WTC11 (cell line): Measurements from ENCODE around the gene SH3BGRL3. TPM values are rescaled to one million over a fixed set of nuclear protein-coding genes. Genes with fewer than 3 reads are reported as not detected.

Experiments used
- ATAC-seq: fragments of 200-7000 bp; cut with Tn5 transposase; 2 replicates; pipeline ENCODE4 v1.10.0; 2021; ENCODE audit warnings: mild to moderate bottlenecking, moderate library complexity
- CTCF ChIA-PET: fragments of 300-600 bp; sonication (Branson Sonifier 250); formaldehyde crosslinking; loops from one replicate; lab custom pipeline; 2021; ENCODE audit warnings: antibody characterized with exemption; lab: Charles Lee
- POLR2A ChIA-PET: fragments of 350-600 bp; sonication (Branson Sonifier 250); formaldehyde crosslinking; loops from one replicate; lab custom pipeline; 2021; ENCODE audit warnings: antibody characterized with exemption; lab: Charles Lee
- DNase-seq: peaks from one replicate; pipeline ENCODE4 v3.0.0; 2021; ENCODE audit warnings: low spot score
- H3K27ac Mint-ChIP-seq: 2 replicates; pipeline ENCODE4 v1.8.0; 2021; ENCODE audit warnings: mixed read lengths
- H3K27me3 Mint-ChIP-seq: 2 replicates; pipeline ENCODE4 v1.8.0; 2021; ENCODE audit warnings: low read depth, mild to moderate bottlenecking, moderate library complexity, mixed read lengths
- H3K36me3 Mint-ChIP-seq: 2 replicates; pipeline ENCODE4 v1.8.0; 2021; ENCODE audit warnings: mixed read lengths
- H3K4me1 Mint-ChIP-seq: 2 replicates; pipeline ENCODE4 v1.8.0; 2022; ENCODE audit warnings: mixed read lengths
- H3K4me3 Mint-ChIP-seq: 2 replicates; pipeline ENCODE4 v1.8.0; 2021; ENCODE audit warnings: mild to moderate bottlenecking, moderate library complexity, mixed read lengths
- H3K9me3 Mint-ChIP-seq: 2 replicates; pipeline ENCODE4 v1.8.0; 2021; ENCODE audit warnings: mixed read lengths
- ARID4B ChIP-seq: sonication (generic); formaldehyde crosslinking; IDR thresholded peaks from 2 replicates; pipeline ENCODE4 v1.8.0; 2023; ENCODE audit warnings: missing genetic modification reagents, mild to moderate bottlenecking, borderline replicate concordance
- ATF3 ChIP-seq: sonication (generic); formaldehyde crosslinking; conservative IDR thresholded peaks from 2 replicates; pipeline ENCODE4 v1.8.1; 2022; ENCODE audit warnings: mild to moderate bottlenecking, missing genetic modification reagents
- CREM ChIP-seq: sonication (generic); formaldehyde crosslinking; IDR thresholded peaks from 2 replicates; pipeline ENCODE4 v1.8.1; 2022; ENCODE audit warnings: mild to moderate bottlenecking, missing genetic modification reagents, moderate library complexity
- CTCF ChIP-seq: fragments of 200-600 bp; IDR thresholded peaks from 2 replicates; pipeline ENCODE4 v1.8.0; 2022; ENCODE audit warnings: antibody characterized with exemption
- IRF2 ChIP-seq: sonication (generic); formaldehyde crosslinking; IDR thresholded peaks from 2 replicates; pipeline ENCODE4 v1.8.0; 2022; ENCODE audit warnings: low read depth, missing genetic modification reagents, borderline replicate concordance
- JAZF1 ChIP-seq: fragments of 250-450 bp; sonication (Bioruptor Pico); IDR thresholded peaks from 2 replicates; pipeline ENCODE4 v1.9.0; 2021; ENCODE audit warnings: moderate library complexity, mild to moderate bottlenecking, inconsistent platforms
- KAT7 ChIP-seq: sonication (generic); formaldehyde crosslinking; IDR thresholded peaks from 2 replicates; pipeline ENCODE4 v1.8.1; 2023; ENCODE audit warnings: missing genetic modification reagents, mild to moderate bottlenecking, borderline replicate concordance
- MYBL2 ChIP-seq: sonication (generic); formaldehyde crosslinking; IDR thresholded peaks from 2 replicates; pipeline ENCODE4 v1.8.1; 2023; ENCODE audit warnings: mild to moderate bottlenecking, moderate library complexity, missing genetic modification reagents
- NR1H2 ChIP-seq: sonication (generic); formaldehyde crosslinking; IDR thresholded peaks from 2 replicates; pipeline ENCODE4 v1.9.0; 2021; ENCODE audit warnings: mild to moderate bottlenecking, moderate library complexity, missing genetic modification reagents
- SMAD3 ChIP-seq: sonication (generic); formaldehyde crosslinking; IDR thresholded peaks from 2 replicates; pipeline ENCODE4 v1.8.0; 2022; ENCODE audit warnings: missing genetic modification reagents, mild to moderate bottlenecking, borderline replicate concordance
- TCF7 ChIP-seq: sonication (generic); formaldehyde crosslinking; IDR thresholded peaks from 2 replicates; pipeline ENCODE4 v1.8.0; 2022; ENCODE audit warnings: mild to moderate bottlenecking, low read depth, missing genetic modification reagents, moderate library complexity
- USF1 ChIP-seq: sonication (generic); formaldehyde crosslinking; IDR thresholded peaks from 2 replicates; pipeline ENCODE4 v1.8.0; 2022; ENCODE audit warnings: mild to moderate bottlenecking, missing genetic modification reagents
- ZBTB43 ChIP-seq: sonication (generic); formaldehyde crosslinking; IDR thresholded peaks from 2 replicates; pipeline ENCODE4 v1.8.1; 2023; ENCODE audit warnings: mild to moderate bottlenecking, missing genetic modification reagents
- ZNF121 ChIP-seq: sonication (generic); formaldehyde crosslinking; IDR thresholded peaks from 2 replicates; pipeline ENCODE4 v1.8.0; 2023; ENCODE audit warnings: missing genetic modification reagents
- ZNF219 ChIP-seq: sonication (generic); formaldehyde crosslinking; IDR thresholded peaks from 2 replicates; pipeline ENCODE4 v1.8.0; 2023; ENCODE audit warnings: missing genetic modification reagents, mild to moderate bottlenecking, borderline replicate concordance
- ZNF396 ChIP-seq: fragments of 250-450 bp; sonication (Bioruptor Pico); IDR thresholded peaks from 2 replicates; pipeline ENCODE4 v1.8.0; 2021; ENCODE audit warnings: mild to moderate bottlenecking, moderate library complexity, borderline replicate concordance
- ZNF425 ChIP-seq: fragments of 250-450 bp; sonication (Bioruptor Pico); conservative IDR thresholded peaks from 2 replicates; pipeline ENCODE4 v1.9.0; 2021; ENCODE audit warnings: mild to moderate bottlenecking
- ZNF512 ChIP-seq: sonication (generic); formaldehyde crosslinking; IDR thresholded peaks from 2 replicates; pipeline ENCODE4 v1.8.1; 2022; ENCODE audit warnings: missing genetic modification reagents, borderline replicate concordance
- ZNF671 ChIP-seq: fragments of 250-450 bp; sonication (Bioruptor Pico); IDR thresholded peaks from 2 replicates; pipeline ENCODE4 v1.8.0; 2021; ENCODE audit warnings: mild to moderate bottlenecking
- total RNA-seq: library from RNA; stranded (reverse); gene quantifications from 3 replicates; pipeline ENCODE4 v1.2.3, GENCODE V29; 2021

SH3BGRL3 gene
- total RNA-seq, 1 experiment from 2014 or later: 70.8 TPM

GRCh38 chr1:26269198-26269550 is 10.7 kb upstream of the SH3BGRL3 start (continued):
- TF ChIP-seq ZBTB43 (CRISPR knock-in tag): no peak
- TF ChIP-seq ZNF219: no peak
- TF ChIP-seq MYBL2: no peak
- no peak for TF ChIP-seq KAT7
- no peak for TF ChIP-seq ZNF121 (CRISPR knock-in tag)
- no peak for TF ChIP-seq CTCF

- Mint-ChIP-seq H3K27me3 (no peaks in the 10 kb centered on the region), H3K36me3 (peaks cover 76% of the 10 kb centered on the region), H3K27ac (peak overlapping the region; percentile 25), H3K4me3 (no peak overlapping the region), H3K4me1 (peaks cover 18% of the 10 kb centered on the region), H3K9me3 (no peaks in the 10 kb centered on the region)
- ChIA-PET POLR2A (interaction anchor here (0.7 kb wide), 1 partner anchor 433 kb away, joined by 3 read pairs; no protein-coding TSS in a partner anchor), CTCF (interaction anchor here (0.5 to 2.9 kb wide), 26 partner anchors 9 to 180 kb away, joined by 3 to 35 read pairs (median 4); partner anchors contain the start of genes CATSPER4, CD52, CEP85 and ZNF593)
- DNase-seq: no peak
- TF ChIP-seq JAZF1 (CRISPR knock-in tag) (no peak), ZNF512 (CRISPR knock-in tag) (no peak), ZNF671 (no peak), ZNF121 (CRISPR knock-in tag) (no peak), ARID4B (CRISPR knock-in tag) (no peak), ZNF396 (no peak), IRF2 (CRISPR knock-in tag) (no peak), TCF7 (CRISPR knock-in tag) (no peak), ZNF425 (no peak), NR1H2 (no peak), SMAD3 (no peak), CREM (CRISPR knock-in tag) (no peak), USF1 (CRISPR knock-in tag) (no peak), ATF3 (CRISPR knock-in tag) (no peak)
- ATAC-seq: no peak
These were observed 5.0 kb upstream of the SH3BGRL3 start for GRCh38 chr1:26274801-26275425.
